HEK293T (cell line): ENCODE measurements around the gene HOPX.

ENCODE experiments used
- BHLHE40 ChIP-seq: fragments of 450-650 bp; IDR thresholded peaks from 2 replicates; pipeline ENCODE4 v1.6.1; 2016; ENCODE audit warnings: mild to moderate bottlenecking, moderate library complexity, borderline replicate concordance
- CTBP1 ChIP-seq: fragments of 450-650 bp; IDR thresholded peaks from 2 replicates; pipeline ENCODE4 v1.6.1; 2016; ENCODE audit warnings: borderline replicate concordance
- ELF4 ChIP-seq: fragments of 450-650 bp; IDR thresholded peaks from 2 replicates; pipeline ENCODE4 v1.6.1; 2017; ENCODE audit warnings: antibody characterized with exemption
- FOXM1 ChIP-seq: fragments of 450-650 bp; IDR thresholded peaks from 2 replicates; pipeline ENCODE4 v1.6.1; 2017; ENCODE audit warnings: mild to moderate bottlenecking, borderline replicate concordance
- HDGF ChIP-seq: fragments of 450-650 bp; IDR thresholded peaks from 2 replicates; pipeline ENCODE4 v1.6.1; 2017; ENCODE audit warnings: antibody characterized with exemption, borderline replicate concordance
- L3MBTL2 ChIP-seq: fragments of 450-650 bp; conservative IDR thresholded peaks from 2 replicates; pipeline ENCODE4 v1.6.1; 2016; ENCODE audit warnings: mild to moderate bottlenecking
- LEF1 ChIP-seq: fragments of 450-650 bp; IDR thresholded peaks from 2 replicates; pipeline ENCODE4 v1.6.1; 2017; ENCODE audit warnings: mild to moderate bottlenecking, borderline replicate concordance
- NFRKB ChIP-seq: fragments of 450-650 bp; IDR thresholded peaks from 2 replicates; pipeline ENCODE4 v1.6.1; 2016; ENCODE audit warnings: mild to moderate bottlenecking, moderate library complexity
- PKNOX1 ChIP-seq: fragments of 450-650 bp; IDR thresholded peaks from 2 replicates; pipeline ENCODE4 v1.6.1; 2016
- SP1 ChIP-seq: fragments of 450-650 bp; IDR thresholded peaks from 2 replicates; pipeline ENCODE4 v1.6.1; 2017
- SUZ12 ChIP-seq: fragments of 450-650 bp; IDR thresholded peaks from 2 replicates; pipeline ENCODE4 v1.6.1; 2016; ENCODE audit warnings: mild to moderate bottlenecking
- TARDBP ChIP-seq: fragments of 450-650 bp; IDR thresholded peaks from 2 replicates; pipeline ENCODE4 v1.6.1; 2016
- ZNF384 ChIP-seq: fragments of 450-650 bp; IDR thresholded peaks from 2 replicates; pipeline ENCODE4 v1.6.1; 2016

DNA sequence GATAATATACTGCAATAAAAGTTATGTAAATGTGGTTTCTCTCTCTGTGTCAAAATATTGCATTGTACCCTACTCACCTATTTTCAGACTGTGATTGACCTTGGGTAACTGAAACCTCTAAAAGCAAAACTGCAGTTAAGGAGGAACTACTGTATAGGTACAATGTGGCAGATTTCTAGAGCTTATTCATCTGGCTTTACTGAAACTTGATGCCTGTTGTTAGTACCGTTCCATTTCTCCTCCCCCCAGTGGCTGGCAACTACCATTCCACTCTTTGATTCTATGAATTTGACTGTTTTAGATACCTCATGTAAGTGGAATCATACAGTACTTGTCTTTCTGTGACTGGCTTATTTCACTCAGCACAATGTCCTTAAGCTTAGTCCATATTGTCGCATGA lies 61.9 kb downstream of the HOPX start:
- TF ChIP-seq SP1 (no peak), SUZ12 (no peak), HDGF (no peak), CTBP1 (no peak), BHLHE40 (no peak), ELF4 (no peak), ZNF384 (no peak), PKNOX1 (no peak), NFRKB (no peak), FOXM1 (no peak), LEF1 (no peak), TARDBP (no peak), L3MBTL2 (no peak)
